Brain microvascular endothelial cell (primary cell): Measurements from ENCODE around the gene ST6GALNAC4.
A peak's percentile ranks its signal among the peaks of the same experiment; 100 is the strongest.

Experiments used
- DNase-seq: peaks from one replicate; pipeline ENCODE4 v3.0.0-alpha.2; 2020
- H3K27ac ChIP-seq: fragments of 250-450 bp; sonication (Bioruptor Pico); 2 replicates; pipeline ENCODE4 v1.5.1; 2020; ENCODE audit warnings: mild to moderate bottlenecking, moderate library complexity
- H3K27me3 ChIP-seq: fragments of 250-450 bp; sonication (Bioruptor Pico); replicated peaks from 2 replicates; pipeline ENCODE4 v1.5.1; 2020; ENCODE audit warnings: mild to moderate bottlenecking
- H3K36me3 ChIP-seq: fragments of 250-450 bp; sonication (Bioruptor Pico); replicated peaks from 2 replicates; pipeline ENCODE4 v1.5.1; 2020; ENCODE audit warnings: mild to moderate bottlenecking
- H3K4me3 ChIP-seq: 2 replicates; pipeline ENCODE4 v1.5.1; 2011; ENCODE audit warnings: low read depth, mild to moderate bottlenecking, control low read depth, low read length, moderate library complexity
- in situ Hi-C: cut with HindIII; loops from 2 replicates; pipeline ENCODE4 v1.10.0; 2017; ENCODE audit warnings: low sequenced_read_pairs, low pct_ligation_motif_present
- TF ChIP-seq, protein P1 (sequence below): IDR thresholded peaks from 2 replicates; pipeline ENCODE4 v1.5.1; 2011; ENCODE audit warnings: low read depth, mild to moderate bottlenecking, moderate library complexity, low read length, control low read depth, inconsistent platforms; ENCODE audit errors: missing control alignments

ST6GALNAC4 gene

DNA sequence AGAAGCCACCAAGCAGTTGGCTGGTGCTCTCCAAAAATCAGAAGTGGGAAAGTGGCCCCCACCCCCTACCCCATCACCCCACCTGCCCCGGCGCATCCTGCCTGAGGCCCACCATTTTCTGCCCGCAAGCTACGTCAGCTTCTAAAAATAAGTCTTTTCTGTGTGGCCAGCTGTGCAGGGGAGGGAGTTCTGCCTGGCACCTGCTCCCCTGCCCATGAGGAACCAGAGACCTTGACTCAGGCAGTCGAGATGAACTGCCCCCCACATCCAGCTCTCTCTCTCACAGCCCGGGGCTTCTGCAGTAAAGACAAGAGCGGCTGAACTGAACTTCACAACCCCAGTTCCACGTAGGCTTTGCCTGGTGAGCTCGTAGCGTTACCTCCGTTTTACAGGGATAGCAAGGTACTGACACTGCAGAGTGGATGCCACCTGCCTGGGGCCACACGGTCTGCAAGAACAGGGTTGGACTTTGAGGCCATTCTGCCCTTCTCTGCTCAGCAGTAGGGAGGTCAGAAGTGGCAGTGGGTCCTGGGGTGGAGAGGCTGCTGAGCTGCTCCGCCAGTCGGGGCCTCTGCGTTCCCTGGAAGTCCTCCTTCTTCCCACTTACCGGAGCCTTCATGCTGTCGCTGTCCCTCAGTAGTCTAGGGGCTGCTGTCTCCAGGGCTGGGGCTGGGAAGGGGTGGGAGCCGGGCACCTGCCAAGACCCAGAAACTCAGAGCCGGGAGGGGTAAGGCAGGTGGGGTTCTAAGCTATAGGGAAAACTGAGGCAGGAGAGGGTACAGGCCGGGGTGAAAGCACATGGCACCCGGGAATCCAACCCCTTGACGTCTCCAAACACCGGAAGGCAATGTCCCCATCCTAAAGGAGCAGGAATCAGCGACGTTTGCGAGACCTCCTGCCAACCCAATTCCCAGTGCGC lies 781 bp downstream of the ST6GALNAC4 start:
- H3K27ac ChIP-seq: no peak overlapping the region
- no peak for DNase-seq
- peak overlapping the region; percentile 72 for H3K4me3 ChIP-seq
- TF ChIP-seq, protein P1, sequence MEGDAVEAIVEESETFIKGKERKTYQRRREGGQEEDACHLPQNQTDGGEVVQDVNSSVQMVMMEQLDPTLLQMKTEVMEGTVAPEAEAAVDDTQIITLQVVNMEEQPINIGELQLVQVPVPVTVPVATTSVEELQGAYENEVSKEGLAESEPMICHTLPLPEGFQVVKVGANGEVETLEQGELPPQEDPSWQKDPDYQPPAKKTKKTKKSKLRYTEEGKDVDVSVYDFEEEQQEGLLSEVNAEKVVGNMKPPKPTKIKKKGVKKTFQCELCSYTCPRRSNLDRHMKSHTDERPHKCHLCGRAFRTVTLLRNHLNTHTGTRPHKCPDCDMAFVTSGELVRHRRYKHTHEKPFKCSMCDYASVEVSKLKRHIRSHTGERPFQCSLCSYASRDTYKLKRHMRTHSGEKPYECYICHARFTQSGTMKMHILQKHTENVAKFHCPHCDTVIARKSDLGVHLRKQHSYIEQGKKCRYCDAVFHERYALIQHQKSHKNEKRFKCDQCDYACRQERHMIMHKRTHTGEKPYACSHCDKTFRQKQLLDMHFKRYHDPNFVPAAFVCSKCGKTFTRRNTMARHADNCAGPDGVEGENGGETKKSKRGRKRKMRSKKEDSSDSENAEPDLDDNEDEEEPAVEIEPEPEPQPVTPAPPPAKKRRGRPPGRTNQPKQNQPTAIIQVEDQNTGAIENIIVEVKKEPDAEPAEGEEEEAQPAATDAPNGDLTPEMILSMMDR: no peak
- no peaks in the 10 kb centered on the region for H3K27me3 ChIP-seq
- in situ Hi-C loops: no loop called here
- H3K36me3 ChIP-seq: peaks cover 22% of the 10 kb centered on the region

DNA sequence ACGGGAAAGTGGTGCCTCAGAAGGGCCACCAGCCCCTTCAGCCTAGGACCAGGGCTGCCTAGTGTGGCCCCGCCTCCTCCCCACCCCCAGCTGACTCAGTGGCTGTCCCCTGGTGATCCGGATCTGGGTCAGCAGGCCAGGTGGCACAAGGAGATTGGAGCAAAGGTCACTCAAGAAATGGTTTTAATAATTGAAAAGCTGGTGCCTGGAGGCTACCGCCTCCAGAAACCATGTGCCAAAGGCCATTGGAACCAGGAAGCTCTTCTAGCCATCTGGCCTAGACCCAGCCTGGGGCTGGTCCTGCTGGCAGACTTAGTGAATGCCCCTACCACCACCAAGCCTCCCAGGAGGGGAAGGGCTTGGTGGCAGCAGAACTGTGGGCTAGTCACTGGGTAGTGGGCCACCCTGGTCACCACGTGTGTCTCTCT lies 1.5 kb downstream of the ST6GALNAC4 start:
- Histone ChIP-seq H3K36me3 (peaks cover 24% of the 10 kb centered on the region), H3K27ac (no peak overlapping the region), H3K4me3 (no peak overlapping the region), H3K27me3 (no peaks in the 10 kb centered on the region)
- TF ChIP-seq, protein P1: no peak
- in situ Hi-C loops: no loop called here
- no peak for DNase-seq

DNA sequence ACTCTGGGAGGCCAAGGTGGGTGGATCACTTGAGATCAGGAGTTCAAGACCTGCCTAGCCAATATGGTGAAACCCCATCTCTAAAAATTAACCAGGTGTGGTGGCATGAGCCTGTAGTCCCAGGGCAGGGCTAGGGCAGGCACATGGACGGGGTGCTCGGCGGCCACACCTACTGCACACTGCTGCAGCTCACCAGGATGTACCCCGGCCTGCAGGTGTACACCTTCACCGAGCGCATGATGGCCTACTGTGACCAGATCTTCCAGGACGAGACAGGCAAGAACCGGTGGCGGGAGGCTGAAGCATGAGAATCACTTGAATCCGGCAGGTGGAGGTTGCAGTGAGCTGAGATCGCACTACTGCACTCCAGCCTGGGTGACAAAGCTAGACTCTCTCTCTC lies 3.2 kb downstream of the ST6GALNAC4 start:
- TF ChIP-seq, protein P1: no peak
- no peak overlapping the region for H3K4me3 ChIP-seq
- in situ Hi-C loops: no loop called here
- H3K27ac ChIP-seq: no peak overlapping the region
- H3K36me3 ChIP-seq: peaks cover 30% of the 10 kb centered on the region
- DNase-seq: no peak
- no peaks in the 10 kb centered on the region for H3K27me3 ChIP-seq

DNA sequence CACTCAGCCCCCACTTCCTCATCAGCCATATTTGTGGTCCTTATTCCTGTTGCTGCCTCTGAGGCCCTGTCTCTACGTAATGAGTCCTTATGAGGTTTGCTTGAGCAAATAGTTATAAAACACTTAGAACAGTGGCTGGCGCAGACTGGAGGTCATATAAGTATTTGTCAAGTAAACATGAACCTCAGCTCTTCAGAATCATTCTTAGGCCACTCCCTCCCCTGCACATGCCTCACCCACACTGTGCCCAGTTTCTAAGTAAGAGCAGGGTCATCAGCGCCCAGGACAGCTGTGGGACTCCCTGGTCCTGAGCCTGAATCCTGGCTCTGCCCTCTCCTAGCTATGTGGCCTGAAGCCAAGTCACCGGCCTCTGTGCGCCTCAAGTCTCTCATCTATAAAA lies 4.0 kb downstream of the ST6GALNAC4 start:
- no peak overlapping the region for H3K4me3 ChIP-seq
- no peak overlapping the region for H3K27ac ChIP-seq
- TF ChIP-seq, protein P1: no peak
- no peaks in the 10 kb centered on the region for H3K27me3 ChIP-seq
- peaks cover 32% of the 10 kb centered on the region for H3K36me3 ChIP-seq
- in situ Hi-C loops: no loop called here
- DNase-seq: no peak

DNA sequence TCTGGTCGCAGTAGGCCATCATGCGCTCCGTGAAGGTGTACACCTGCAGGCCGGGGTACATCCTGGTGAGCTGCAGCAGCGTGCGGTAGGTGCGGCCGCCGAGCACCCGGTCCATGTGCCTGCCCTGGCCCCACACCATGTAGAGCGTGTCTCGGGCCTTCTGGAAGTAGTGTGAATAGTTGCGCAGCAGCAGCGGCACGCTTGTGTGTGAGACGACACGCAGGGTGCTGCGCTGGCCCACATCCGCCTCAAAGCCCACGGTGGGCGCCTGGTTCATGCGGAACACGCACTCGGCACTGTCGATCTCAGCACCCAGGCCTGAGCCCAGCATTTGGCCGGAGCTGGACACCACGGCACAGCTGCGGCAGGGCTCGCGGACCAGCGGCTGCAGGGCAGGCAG lies 4.5 kb downstream of the ST6GALNAC4 start:
- TF ChIP-seq, protein P1: no peak
- DNase-seq: no peak
- H3K27me3 ChIP-seq: no peaks in the 10 kb centered on the region
- H3K36me3 ChIP-seq: peaks cover 32% of the 10 kb centered on the region
- H3K27ac ChIP-seq: no peak overlapping the region
- in situ Hi-C loops: no loop called here
- H3K4me3 ChIP-seq: no peak overlapping the region
